GM21576 (cell line): ENCODE measurements around the gene HIBCH.
"Not testable (repeated sequence)": the region's sequence is repeated elsewhere in the genome, so short reads cannot be mapped to it uniquely, and the experiment has no call there.

Source experiments
- ATAC-seq: cut with Tn5 transposase; IDR thresholded peaks from one replicate; pipeline ENCODE4 v1.9.1; 2021; ENCODE audit warnings: mild to moderate bottlenecking, moderate library complexity; ENCODE audit not compliant: unreplicated experiment

HIBCH gene

GRCh38 chr2:190162851-190163250, 156.8 kb downstream of the HIBCH start:
- no peak for ATAC-seq

GRCh38 chr2:190159453-190159852, 160.2 kb downstream of the HIBCH start:
- ATAC-seq = no peak

- ATAC-seq = no peak
Measured at GRCh38 chr2:190158798-190159434, 160.7 kb downstream of the HIBCH start.

- ATAC-seq = not testable (repeated sequence)
Measured at GRCh38 chr2:190157613-190158528, 161.8 kb downstream of the HIBCH start.

GRCh38 chr2:190156530-190157212, 163.0 kb downstream of the HIBCH start:
- no peak for ATAC-seq
